LHCN-M2 (cell line): ENCODE measurements around the gene PRPSAP1. TPM values are rescaled to one million over a fixed set of nuclear protein-coding genes. Genes with fewer than 3 reads are reported as not detected.
A peak's percentile ranks its signal among the peaks of the same experiment; 100 is the strongest.

Source experiments
- DNase-seq: peaks from one replicate; pipeline ENCODE4 v3.0.0-alpha.2; 2012; ENCODE audit warnings: low read depth
- total RNA-seq: library from RNA; depleted of rRNA; stranded (reverse); fragments of >200 nt; gene quantifications from 2 replicates; pipeline ENCODE4 v1.2.3, GENCODE V29; 2014

The PRPSAP1 gene
- total RNA-seq, 1 experiment from 2014 or later, result 47.8 TPM

DNA sequence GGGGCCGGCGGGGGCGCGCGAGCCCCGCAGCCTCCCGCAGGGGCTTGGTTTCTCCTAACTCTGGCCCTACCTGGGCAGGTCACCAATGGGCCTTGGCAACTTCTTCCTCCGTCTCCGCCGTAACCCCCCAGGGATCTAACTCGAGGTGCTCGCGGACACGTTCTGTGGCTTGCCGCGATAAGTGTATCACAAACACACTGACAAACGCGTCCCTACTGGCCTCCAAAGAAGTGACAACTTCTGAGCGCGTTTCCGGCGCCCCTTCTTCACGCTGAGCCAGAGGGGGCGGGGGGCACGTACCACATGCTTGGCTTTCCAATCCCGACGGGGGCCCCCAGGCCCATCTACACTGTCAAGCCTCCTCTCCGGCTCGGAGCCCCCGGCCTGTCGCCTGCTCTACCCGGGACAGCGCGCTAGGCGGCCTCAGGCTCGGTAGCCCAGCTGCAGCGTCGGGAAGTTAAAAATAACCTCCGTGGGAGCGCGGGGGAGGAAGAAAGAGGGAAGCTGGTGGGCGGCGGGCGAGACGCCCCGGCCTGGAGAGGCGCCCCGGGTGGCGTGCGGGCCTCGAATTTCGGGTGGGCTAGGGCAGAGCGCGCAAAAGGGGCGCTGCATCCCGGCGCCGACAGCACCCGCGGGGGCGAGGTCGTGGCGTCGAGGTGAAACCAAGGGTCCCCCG, 30.0 kb upstream of the PRPSAP1 start:
- peak; percentile 50 for DNase-seq

DNA sequence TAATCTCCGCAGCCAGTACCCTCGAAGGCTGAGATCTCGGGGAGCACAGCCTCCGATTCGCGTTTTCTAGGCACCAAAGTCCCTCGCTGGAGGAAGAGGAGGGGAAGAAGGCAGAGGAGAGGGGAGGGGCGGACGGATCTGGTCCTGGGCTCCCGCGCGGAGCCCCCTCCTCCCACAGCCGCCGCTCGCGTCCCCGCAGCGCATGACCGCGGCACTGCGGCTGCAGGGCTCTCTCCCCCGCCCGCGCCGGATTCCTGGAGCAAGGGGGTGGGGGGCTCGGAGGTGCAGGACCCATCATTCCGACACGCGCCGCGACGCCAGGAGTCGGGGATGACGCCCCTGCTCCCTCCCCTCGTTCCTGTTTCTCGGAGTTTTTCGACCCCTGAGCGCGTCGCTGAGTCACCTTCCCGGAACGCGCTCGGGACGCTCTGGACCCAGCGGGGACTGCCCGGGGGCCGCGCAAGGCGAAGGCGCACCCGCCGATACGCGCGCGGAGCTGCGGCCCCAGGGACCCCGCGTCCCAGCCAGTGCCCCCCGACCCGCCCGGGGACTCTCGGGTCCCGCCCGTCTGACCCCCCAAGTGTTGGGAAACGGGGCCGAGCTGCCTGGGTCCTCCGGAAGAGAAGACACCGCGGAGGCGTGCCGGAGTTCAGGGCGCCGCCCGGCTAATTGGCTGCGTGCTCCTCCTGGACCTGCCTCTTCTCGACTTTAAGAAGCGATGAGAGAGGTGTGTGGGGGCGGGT, 29.3 kb upstream of the PRPSAP1 start:
- DNase-seq, result no peak

- no peak for DNase-seq
These were observed 28.7 kb upstream of the PRPSAP1 start for GRCh38 chr17:76382351-76382802.

DNA sequence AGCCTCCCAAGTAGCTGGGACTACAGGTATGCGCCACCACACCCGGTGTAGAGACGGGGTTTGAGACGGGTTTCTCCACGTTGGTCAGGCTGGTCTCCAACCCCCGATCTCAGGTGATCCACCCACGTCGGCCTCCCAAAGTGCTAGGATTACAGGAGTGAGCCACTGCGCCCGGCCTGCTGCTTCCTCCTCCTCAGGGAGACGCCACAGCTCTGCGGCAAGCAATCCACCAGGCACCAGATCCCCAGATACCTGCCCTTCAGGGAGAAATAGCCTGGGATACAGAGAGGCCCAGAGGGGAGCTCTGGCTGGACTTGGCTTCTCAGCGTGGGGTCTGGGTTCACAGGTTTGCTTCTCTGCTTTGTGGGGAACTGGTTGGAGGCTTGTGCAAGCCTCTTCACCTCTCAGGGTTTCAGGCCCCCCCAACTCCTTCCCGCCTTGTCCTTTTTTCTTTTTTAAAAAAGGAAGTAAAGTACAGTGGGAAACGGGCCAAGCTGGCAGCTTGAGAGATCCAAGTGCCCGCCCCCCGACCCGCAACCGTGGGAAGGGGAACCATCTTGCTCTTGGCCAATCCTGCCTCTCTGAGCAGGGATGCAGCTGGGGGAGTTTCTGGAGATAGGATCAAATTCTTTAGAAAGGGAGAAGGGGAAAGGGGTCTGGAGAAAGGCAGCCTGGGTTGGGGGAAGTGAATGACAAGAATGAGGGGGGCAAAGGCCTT, 28.1 kb upstream of the PRPSAP1 start:
- no peak for DNase-seq

DNA sequence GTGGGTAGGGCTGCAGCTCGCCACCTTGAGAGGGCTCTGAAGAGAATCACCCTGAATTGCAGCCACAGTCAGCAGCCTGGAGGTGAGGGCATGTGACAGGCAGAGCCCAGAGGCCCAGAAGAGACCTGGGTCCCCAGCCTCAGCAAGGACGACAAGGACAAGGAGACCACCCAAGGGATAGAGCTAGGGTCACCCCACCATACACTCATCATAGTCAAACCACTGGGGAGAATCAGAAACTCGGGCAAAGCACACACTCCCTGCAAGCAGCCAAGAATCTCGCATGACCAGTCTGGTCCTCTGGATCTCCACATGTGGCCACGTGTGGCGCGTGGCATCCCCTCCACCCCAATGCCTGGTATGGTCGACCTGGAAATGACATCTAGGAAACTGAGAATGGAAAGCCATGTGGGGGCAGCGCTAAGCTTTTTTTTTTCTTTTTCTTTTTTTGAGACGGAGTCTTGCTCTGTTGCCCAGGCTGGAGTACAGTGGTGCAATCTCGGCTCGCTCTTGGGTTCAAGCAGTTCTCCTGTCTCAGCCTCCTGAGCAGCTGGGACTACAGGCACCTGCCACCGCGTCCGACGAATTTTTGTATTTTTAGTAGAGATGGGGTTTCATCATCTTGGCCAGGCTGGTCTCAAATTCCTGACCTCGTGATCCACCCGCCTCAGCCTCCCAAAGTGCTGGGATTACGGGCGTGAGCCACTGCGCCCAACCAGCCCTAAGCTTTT, 26.1 kb upstream of the PRPSAP1 start:
- no peak for DNase-seq

GRCh38 chr17:76379275-76379641, 25.5 kb upstream of the PRPSAP1 start:
- no peak for DNase-seq

GRCh38 chr17:76378548-76379274, 25.0 kb upstream of the PRPSAP1 start:
- DNase-seq, result no peak

GRCh38 chr17:76376318-76377133, 22.8 kb upstream of the PRPSAP1 start:
- no peak for DNase-seq

DNA sequence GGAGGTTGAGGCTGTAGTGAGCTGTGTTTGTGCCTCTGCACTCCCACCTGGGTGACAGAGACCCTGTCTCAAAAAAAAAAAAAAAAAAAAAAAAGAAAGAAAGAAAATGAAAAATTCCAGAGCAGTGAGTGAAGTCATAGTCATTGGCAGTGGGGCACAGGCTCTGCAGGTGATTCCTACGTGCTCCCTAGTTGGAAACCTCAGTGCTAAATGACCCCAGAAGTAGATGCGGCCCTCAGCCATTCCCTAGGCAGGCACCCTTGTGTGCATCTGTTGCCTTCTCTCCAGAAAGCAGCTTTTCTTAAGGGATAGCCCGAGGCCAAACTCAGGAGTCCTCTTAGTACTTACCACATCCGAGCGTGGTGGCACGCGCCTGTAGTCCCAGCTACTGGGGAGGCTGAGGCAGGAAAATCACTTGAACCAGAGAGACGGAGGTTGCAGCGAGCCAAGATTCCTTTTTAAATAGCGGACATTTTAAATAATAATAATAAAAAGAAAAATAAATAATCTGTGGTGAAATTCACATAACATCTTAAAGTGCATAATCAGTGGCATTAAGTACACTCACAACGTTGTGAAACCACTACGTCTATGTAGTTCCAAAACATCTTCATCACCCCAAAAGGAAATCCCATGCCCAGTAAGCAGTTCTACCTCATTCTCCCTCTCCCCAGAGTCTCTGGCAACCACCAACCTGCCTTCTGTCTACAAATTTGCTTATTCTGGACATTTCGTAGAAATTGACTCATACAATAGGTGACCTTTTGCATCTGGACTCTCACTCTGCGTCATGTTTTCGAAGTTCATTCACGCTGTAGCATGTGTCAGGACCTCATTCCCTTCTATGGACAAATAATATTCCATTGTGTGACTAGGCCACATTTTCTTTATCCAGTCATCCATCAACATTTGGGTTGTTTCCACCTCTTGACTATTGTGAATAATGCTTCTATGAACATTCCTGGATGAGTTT, 18.2 kb upstream of the PRPSAP1 start:
- peak; percentile 84 for DNase-seq

DNA sequence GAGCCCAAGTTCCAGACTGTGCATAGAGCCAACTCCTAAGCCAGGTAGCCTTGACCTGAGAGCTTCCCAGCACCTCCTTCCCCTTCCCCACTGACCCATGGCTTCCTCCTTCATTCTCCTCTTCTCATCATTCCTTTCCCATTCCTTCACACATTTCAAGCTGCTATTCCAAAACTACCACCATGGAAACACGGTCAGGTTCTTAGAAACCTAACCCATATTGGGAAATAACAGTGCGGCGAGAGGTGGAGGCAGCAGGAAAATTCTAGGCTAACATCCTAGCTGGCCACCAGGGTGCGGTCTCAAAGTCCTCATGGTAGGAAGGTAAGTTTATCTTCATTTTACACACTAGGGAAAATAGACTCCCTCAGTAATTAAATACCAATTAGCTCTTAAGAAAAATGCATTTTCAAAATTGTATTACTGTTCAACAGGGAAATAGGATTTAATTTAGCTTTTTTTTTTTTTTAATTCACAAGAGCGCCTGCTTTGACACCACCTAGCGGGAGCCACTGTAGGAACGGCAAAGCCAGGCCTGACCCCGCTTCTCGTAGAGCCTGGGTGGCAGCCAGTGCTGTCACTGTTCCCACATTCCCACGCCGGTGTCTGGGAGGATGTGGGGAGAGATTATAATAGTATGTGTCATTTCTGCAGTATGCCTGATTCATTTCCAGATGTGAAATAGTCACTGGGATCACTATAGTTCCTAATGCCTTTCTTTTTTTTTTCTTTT, 16.7 kb upstream of the PRPSAP1 start:
- peak; percentile 94 for DNase-seq

DNA sequence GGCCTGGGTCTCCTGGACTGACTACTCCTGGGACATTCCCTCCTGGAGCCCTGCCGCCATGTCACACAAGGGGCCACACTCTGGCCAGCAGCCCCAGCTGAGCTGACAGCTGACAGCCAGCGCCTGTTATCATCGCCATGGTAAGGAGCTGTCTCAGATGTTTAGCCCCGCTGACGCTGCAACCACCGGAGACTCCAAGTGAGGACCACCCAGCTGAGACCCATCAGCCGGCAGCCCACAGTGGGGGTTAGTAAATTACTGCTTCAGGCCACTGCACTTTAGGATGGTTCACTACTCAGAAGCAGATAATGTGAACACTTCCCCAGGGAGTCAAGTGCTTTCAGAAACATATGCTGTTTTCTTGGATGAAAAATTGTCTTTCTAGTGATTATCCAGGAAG, 16.1 kb upstream of the PRPSAP1 start:
- DNase-seq, result no peak

- DNase-seq, result no peak
These were observed 15.7 kb upstream of the PRPSAP1 start for GRCh38 chr17:76369379-76369778.

- DNase-seq, result no peak
These were observed 14.8 kb upstream of the PRPSAP1 start for GRCh38 chr17:76368545-76368944.

- no peak for DNase-seq
These were observed 13.9 kb upstream of the PRPSAP1 start for GRCh38 chr17:76367642-76368041.

GRCh38 chr17:76366247-76366646, 12.5 kb upstream of the PRPSAP1 start:
- no peak for DNase-seq

DNA sequence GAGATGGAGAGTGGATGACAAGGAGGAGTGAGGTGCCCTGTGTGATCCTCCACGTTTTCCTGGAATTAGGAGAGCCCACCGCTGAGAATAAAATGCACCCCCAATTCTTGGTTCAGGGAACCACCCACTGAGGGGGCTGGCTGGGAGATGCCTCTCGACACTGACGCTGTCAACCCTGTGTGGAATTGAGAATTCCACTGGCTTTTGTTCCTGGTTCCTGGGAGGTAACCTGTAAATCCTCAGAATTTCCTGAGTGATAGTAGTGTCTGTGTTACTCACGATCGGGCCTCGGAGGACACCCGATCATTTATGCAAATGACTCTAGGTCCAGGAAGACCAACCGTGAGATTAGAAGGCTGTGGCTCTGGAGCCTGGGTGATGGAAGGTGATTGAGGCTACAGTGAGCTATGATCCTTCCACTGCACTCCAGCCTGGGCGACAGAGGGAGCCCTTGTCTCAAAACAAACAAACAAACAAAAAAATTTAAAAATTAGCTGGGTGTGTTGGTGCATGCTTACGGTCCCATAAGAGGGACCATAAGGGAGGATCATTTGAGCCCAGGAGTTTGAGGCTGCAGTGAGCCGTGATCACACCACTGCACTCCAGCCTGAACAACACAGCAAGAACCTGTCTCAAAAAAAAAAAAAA, 11.7 kb upstream of the PRPSAP1 start:
- DNase-seq, result no peak

DNA sequence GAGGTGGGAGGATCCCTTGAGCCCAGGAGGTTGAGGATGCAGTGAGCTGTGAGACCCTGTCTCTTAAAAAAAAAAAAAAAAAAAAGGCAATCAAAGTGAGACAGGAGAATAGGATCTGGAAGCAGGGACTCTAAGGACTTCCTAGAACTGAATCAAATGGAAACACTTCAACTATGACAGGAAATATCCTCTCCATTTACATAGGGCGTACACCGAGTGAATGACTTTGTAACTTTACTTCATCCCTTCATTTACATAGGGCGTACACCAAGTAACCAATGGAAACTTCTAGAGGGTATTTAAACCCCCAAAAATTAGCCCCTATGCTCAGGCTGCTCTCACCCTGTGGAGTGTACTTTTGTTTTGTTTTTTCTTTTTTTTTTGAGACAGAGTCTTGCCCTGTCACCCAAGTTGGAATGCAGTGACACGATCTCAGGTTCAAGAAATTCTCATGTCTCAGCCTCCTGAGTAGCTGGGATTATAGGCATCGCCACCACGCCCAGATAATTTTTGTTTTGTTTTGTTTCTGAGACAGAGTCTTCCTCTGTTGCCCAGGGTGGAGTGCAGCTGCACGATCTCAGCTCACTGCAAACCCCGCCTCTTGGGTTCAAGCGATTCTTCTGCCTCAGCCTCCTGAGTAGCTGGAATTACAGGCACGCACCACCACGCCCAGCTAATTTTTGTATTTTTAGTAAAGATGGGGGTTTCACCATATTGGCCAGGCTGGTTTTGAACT, 9.6 kb upstream of the PRPSAP1 start:
- DNase-seq, result no peak
